Loucy (cell line): ENCODE results near the gene IZUMO3.

Experiments
- H2AFZ ChIP-seq: fragments of 200-600 bp; sonication (generic); 2 replicates; pipeline ENCODE4 v1.6.0; 2016; ENCODE audit warnings: antibody characterized with exemption, mild to moderate bottlenecking, low read length, moderate library complexity
- H3F3A ChIP-seq: fragments of 200-600 bp; 2 replicates; pipeline ENCODE4 v1.6.0; 2016; ENCODE audit warnings: antibody characterized with exemption, low read depth, mild to moderate bottlenecking
- H3K27me3 ChIP-seq: fragments of 200-600 bp; sonication (generic); 2 replicates; pipeline ENCODE4 v1.6.1; 2014; ENCODE audit warnings: low read length, mild to moderate bottlenecking; ENCODE audit not compliant: insufficient read depth, poor library complexity, severe bottlenecking
- H3K36me3 ChIP-seq: fragments of 200-600 bp; sonication (generic); 2 replicates; pipeline ENCODE4 v1.6.1; 2016; ENCODE audit warnings: low read length; ENCODE audit not compliant: insufficient read depth
- H3K4me1 ChIP-seq: fragments of 200-600 bp; sonication (generic); 2 replicates; pipeline ENCODE4 v1.5.1; 2014; ENCODE audit warnings: low read length, mild to moderate bottlenecking; ENCODE audit not compliant: insufficient read depth, poor library complexity, severe bottlenecking
- H3K4me2 ChIP-seq: fragments of 200-600 bp; sonication (generic); 2 replicates; pipeline ENCODE4 v1.6.0; 2014; ENCODE audit warnings: antibody characterized with exemption, low read length, low read depth, mild to moderate bottlenecking; ENCODE audit not compliant: poor library complexity, severe bottlenecking
- H3K4me3 ChIP-seq: fragments of 200-600 bp; sonication (generic); 2 replicates; pipeline ENCODE4 v1.5.1; 2014; ENCODE audit warnings: low read length, mild to moderate bottlenecking, mixed read lengths; ENCODE audit not compliant: poor library complexity, severe bottlenecking
- H3K79me2 ChIP-seq: fragments of 200-600 bp; sonication (generic); 2 replicates; pipeline ENCODE4 v1.6.1; 2014; ENCODE audit warnings: low read length; ENCODE audit not compliant: insufficient read depth
- H3K9ac ChIP-seq: fragments of 200-600 bp; sonication (generic); 2 replicates; pipeline ENCODE4 v1.6.0; 2014; ENCODE audit warnings: mild to moderate bottlenecking, low read depth, low read length, moderate library complexity; ENCODE audit not compliant: poor library complexity, severe bottlenecking
- H3K9me2 ChIP-seq: fragments of 200-600 bp; sonication (generic); replicated peaks from 2 replicates; pipeline ENCODE4 v1.6.1; 2016; ENCODE audit warnings: low read depth, low read length, mixed read lengths
- H3K9me3 ChIP-seq: fragments of 200-600 bp; sonication (generic); 2 replicates; pipeline ENCODE4 v1.6.1; 2014; ENCODE audit warnings: mild to moderate bottlenecking, antibody characterized with exemption, low read length, low read depth; ENCODE audit not compliant: insufficient read depth
- H4K20me1 ChIP-seq: fragments of 200-600 bp; sonication (generic); 2 replicates; pipeline ENCODE4 v1.6.0; 2014; ENCODE audit warnings: antibody characterized with exemption, low read length, mild to moderate bottlenecking; ENCODE audit not compliant: insufficient read depth, poor library complexity, severe bottlenecking
- EZH2phosphoT487 ChIP-seq: fragments of 200-600 bp; IDR thresholded peaks from 2 replicates; pipeline ENCODE4 v1.6.1; 2018; ENCODE audit warnings: antibody characterized with exemption, mild to moderate bottlenecking, moderate library complexity, borderline replicate concordance
- TF ChIP-seq, protein P1 (sequence below): fragments of 200-600 bp; sonication (generic); conservative IDR thresholded peaks from 2 replicates; pipeline ENCODE4 v1.5.1; 2014; ENCODE audit warnings: mild to moderate bottlenecking, antibody characterized with exemption, low read length

Gene IZUMO3

DNA sequence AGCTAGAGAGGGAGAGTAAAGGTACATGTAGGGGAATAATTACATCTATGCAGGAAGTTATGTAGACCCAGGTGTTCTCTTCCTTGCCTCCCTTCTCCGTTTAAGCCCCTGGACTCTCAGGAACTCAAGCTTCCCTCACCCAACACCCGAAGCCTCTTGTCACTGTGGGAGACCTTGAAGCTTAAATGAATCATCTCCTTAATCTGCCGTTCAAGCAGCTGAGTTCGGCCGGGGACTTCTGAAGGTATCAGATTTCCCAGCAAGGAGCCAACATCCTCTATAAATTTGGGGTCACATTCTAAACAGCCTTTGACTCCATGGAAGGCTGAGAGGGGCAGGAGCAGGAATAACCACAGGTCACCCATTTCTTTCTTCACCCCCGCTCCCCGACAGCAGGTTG lies 412 bp downstream of the IZUMO3 start:
- Histone ChIP-seq H4K20me1 (no peaks in the 10 kb centered on the region), H3K27me3 (no peaks in the 10 kb centered on the region), H3K4me2 (no peak overlapping the region), H3K9me2 (no peaks in the 10 kb centered on the region), H3K36me3 (no peaks in the 10 kb centered on the region), H3K9me3 (peaks cover 3% of the 10 kb centered on the region; the same call in 1 of the 2 replicates), H3K4me3 (no peak overlapping the region), H3F3A (no peaks in the 10 kb centered on the region), H3K9ac (no peak overlapping the region), H3K4me1 (no peaks in the 10 kb centered on the region), H3K79me2 (no peaks in the 10 kb centered on the region), H2AFZ (no peak overlapping the region)
- TF ChIP-seq EZH2phosphoT487 = no peak
- TF ChIP-seq, protein P1, sequence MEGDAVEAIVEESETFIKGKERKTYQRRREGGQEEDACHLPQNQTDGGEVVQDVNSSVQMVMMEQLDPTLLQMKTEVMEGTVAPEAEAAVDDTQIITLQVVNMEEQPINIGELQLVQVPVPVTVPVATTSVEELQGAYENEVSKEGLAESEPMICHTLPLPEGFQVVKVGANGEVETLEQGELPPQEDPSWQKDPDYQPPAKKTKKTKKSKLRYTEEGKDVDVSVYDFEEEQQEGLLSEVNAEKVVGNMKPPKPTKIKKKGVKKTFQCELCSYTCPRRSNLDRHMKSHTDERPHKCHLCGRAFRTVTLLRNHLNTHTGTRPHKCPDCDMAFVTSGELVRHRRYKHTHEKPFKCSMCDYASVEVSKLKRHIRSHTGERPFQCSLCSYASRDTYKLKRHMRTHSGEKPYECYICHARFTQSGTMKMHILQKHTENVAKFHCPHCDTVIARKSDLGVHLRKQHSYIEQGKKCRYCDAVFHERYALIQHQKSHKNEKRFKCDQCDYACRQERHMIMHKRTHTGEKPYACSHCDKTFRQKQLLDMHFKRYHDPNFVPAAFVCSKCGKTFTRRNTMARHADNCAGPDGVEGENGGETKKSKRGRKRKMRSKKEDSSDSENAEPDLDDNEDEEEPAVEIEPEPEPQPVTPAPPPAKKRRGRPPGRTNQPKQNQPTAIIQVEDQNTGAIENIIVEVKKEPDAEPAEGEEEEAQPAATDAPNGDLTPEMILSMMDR = no peak

DNA sequence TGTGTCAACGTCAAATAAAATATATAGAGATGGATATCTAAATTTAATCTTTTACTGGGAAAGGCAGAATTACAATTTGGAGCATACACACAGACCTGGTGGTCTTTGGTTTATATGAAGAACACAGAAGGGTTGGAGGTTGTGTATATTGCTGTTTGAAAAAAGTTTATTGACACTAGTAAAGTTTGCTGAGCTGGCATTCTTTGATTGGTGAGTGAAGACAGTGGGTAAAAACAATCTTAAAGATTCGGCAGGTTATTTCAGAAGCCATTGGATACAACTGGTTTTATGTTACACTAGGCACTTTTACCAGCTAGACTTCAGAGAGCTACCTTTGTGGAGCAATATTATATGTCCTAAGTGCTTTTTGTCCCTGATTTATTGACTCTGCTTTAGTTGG lies 27.2 kb downstream of the IZUMO3 start:
- Histone ChIP-seq H3K9me2 (no peaks in the 10 kb centered on the region), H4K20me1 (no peaks in the 10 kb centered on the region), H3K9me3 (no peaks in the 10 kb centered on the region), H3K9ac (no peak overlapping the region), H3K27me3 (no peaks in the 10 kb centered on the region), H3K36me3 (no peaks in the 10 kb centered on the region), H3K79me2 (no peaks in the 10 kb centered on the region), H3K4me3 (no peak overlapping the region), H2AFZ (no peak overlapping the region), H3F3A (no peaks in the 10 kb centered on the region), H3K4me2 (no peak overlapping the region), H3K4me1 (no peaks in the 10 kb centered on the region)
- TF ChIP-seq, protein P1 = no peak
- no peak for TF ChIP-seq EZH2phosphoT487

- Histone ChIP-seq H3K27me3 (no peaks in the 10 kb centered on the region), H3K9me2 (no peaks in the 10 kb centered on the region), H3K36me3 (no peaks in the 10 kb centered on the region), H4K20me1 (no peaks in the 10 kb centered on the region), H3K4me1 (no peaks in the 10 kb centered on the region), H2AFZ (no peak overlapping the region), H3F3A (no peaks in the 10 kb centered on the region), H3K4me2 (no peak overlapping the region), H3K4me3 (no peak overlapping the region), H3K9me3 (no peaks in the 10 kb centered on the region), H3K9ac (no peak overlapping the region), H3K79me2 (no peaks in the 10 kb centered on the region)
- no peak for TF ChIP-seq EZH2phosphoT487
- TF ChIP-seq, protein P1 = no peak
These were observed 29.2 kb downstream of the IZUMO3 start for GRCh38 chr9:24516463-24516862.
